GM23338 (cell line): ENCODE measurements around the gene PTPRE. TPM values are rescaled to one million over a fixed set of nuclear protein-coding genes. Genes with fewer than 3 reads are reported as not detected.

Experiments used
- EZH2 ChIP-seq: fragments of 200-600 bp; sonication (generic); IDR thresholded peaks from one replicate; pipeline ENCODE4 v1.8.0; 2017; ENCODE audit warnings: antibody characterized with exemption, mild to moderate bottlenecking, low read depth; ENCODE audit not compliant: unreplicated experiment
- EZH2phosphoT487 ChIP-seq: fragments of 200-600 bp; sonication (generic); IDR thresholded peaks from one replicate; pipeline ENCODE4 v1.8.1; 2018; ENCODE audit warnings: antibody characterized with exemption; ENCODE audit not compliant: unreplicated experiment
- NANOG ChIP-seq: IDR thresholded peaks from 2 replicates; pipeline ENCODE4 v1.6.1; 2016; ENCODE audit warnings: antibody characterized with exemption, borderline replicate concordance
- POLR2AphosphoS5 ChIP-seq: IDR thresholded peaks from 2 replicates; pipeline ENCODE4 v1.6.1; 2016; ENCODE audit warnings: antibody characterized with exemption, low read depth
- polyA plus RNA-seq: library from polyadenylated mRNA; unstranded; fragments of >200 nt; fragmentation: Nextera tagmentation; extraction: Ambion mirVana; gene quantifications from 2 replicates; pipeline ENCODE4 v1.2.1, GENCODE V29; 2016
- total RNA-seq: library from RNA; depleted of rRNA; stranded (reverse); fragments of >200 nt; shearing (Covaris generic); gene quantifications from 2 replicates; pipeline ENCODE4 v1.2.3, GENCODE V29; 2014
- TF ChIP-seq, protein P1 (sequence below): fragments of 250-450 bp; sonication (Bioruptor Pico); IDR thresholded peaks from 2 replicates; pipeline ENCODE4 v1.5.0; 2020; ENCODE audit warnings: mild to moderate bottlenecking, moderate library complexity
- TF ChIP-seq, protein P2 (sequence below): IDR thresholded peaks from 2 replicates; pipeline ENCODE4 v1.6.1; 2016; ENCODE audit warnings: antibody characterized with exemption
- TF ChIP-seq, protein P3 (sequence below), 2 experiments: fragments of 200-600 bp in 1 of 2; sonication (generic) in 1 of 2; conservative IDR thresholded peaks; 2 replicates each; pipeline versions ENCODE4 v1.5.1 to v1.6.1; 2016 to 2017; ENCODE audit warnings: antibody characterized with exemption in 2 of 2, low read depth in 2 of 2, mild to moderate bottlenecking in 2 of 2, moderate library complexity in 1 of 2

The PTPRE gene
- total and polyA plus RNA-seq, 2 experiments from 2014 or later: 0.34 to 0.42 TPM

DNA sequence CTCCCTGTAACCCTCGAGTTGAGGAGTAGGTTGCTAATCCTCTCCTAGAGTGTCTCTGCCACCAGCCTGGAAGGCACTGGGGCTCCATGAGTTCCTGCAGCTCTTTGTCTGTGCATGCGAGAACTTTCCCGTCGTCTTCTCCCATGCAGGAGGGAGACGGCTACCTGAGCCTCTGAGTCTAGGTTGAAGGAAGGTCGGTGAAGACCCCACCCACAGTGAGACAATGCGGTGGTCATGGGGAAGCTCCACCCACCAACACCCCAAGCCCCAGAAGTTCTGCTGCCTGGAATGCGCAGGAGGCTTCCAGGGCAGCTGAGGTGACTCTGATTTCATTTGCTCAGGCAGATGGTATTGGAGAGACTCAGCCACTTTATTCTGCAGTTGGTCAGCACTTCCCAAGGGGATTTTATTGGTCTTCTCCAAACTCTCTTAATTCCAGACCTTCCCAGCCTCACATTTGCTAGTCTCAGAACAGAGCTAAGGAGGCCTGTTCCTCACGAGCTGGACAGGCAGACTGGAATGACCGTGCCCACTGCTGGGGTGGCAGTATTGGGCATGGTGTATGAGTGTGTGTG lies 36.5 kb downstream of the PTPRE start (continued):
- TF ChIP-seq, protein P1, sequence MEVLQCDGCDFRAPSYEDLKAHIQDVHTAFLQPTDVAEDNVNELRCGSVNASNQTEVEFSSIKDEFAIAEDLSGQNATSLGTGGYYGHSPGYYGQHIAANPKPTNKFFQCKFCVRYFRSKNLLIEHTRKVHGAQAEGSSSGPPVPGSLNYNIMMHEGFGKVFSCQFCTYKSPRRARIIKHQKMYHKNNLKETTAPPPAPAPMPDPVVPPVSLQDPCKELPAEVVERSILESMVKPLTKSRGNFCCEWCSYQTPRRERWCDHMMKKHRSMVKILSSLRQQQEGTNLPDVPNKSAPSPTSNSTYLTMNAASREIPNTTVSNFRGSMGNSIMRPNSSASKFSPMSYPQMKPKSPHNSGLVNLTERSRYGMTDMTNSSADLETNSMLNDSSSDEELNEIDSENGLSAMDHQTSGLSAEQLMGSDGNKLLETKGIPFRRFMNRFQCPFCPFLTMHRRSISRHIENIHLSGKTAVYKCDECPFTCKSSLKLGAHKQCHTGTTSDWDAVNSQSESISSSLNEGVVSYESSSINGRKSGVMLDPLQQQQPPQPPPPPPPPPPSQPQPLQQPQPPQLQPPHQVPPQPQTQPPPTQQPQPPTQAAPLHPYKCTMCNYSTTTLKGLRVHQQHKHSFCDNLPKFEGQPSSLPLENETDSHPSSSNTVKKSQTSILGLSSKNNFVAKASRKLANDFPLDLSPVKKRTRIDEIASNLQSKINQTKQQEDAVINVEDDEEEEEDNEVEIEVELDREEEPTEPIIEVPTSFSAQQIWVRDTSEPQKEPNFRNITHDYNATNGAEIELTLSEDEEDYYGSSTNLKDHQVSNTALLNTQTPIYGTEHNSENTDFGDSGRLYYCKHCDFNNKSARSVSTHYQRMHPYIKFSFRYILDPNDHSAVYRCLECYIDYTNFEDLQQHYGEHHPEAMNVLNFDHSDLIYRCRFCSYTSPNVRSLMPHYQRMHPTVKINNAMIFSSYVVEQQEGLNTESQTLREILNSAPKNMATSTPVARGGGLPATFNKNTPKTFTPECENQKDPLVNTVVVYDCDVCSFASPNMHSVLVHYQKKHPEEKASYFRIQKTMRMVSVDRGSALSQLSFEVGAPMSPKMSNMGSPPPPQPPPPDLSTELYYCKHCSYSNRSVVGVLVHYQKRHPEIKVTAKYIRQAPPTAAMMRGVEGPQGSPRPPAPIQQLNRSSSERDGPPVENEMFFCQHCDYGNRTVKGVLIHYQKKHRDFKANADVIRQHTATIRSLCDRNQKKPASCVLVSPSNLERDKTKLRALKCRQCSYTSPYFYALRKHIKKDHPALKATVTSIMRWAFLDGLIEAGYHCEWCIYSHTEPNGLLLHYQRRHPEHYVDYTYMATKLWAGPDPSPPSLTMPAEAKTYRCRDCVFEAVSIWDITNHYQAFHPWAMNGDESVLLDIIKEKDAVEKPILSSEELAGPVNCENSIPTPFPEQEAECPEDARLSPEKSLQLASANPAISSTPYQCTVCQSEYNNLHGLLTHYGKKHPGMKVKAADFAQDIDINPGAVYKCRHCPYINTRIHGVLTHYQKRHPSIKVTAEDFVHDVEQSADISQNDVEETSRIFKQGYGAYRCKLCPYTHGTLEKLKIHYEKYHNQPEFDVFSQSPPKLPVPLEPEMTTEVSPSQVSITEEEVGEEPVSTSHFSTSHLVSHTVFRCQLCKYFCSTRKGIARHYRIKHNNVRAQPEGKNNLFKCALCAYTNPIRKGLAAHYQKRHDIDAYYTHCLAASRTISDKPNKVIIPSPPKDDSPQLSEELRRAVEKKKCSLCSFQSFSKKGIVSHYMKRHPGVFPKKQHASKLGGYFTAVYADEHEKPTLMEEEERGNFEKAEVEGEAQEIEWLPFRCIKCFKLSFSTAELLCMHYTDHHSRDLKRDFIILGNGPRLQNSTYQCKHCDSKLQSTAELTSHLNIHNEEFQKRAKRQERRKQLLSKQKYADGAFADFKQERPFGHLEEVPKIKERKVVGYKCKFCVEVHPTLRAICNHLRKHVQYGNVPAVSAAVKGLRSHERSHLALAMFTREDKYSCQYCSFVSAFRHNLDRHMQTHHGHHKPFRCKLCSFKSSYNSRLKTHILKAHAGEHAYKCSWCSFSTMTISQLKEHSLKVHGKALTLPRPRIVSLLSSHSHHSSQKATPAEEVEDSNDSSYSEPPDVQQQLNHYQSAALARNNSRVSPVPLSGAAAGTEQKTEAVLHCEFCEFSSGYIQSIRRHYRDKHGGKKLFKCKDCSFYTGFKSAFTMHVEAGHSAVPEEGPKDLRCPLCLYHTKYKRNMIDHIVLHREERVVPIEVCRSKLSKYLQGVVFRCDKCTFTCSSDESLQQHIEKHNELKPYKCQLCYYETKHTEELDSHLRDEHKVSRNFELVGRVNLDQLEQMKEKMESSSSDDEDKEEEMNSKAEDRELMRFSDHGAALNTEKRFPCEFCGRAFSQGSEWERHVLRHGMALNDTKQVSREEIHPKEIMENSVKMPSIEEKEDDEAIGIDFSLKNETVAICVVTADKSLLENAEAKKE (CRISPR knock-in tag): no peak
- TF ChIP-seq, protein P2, sequence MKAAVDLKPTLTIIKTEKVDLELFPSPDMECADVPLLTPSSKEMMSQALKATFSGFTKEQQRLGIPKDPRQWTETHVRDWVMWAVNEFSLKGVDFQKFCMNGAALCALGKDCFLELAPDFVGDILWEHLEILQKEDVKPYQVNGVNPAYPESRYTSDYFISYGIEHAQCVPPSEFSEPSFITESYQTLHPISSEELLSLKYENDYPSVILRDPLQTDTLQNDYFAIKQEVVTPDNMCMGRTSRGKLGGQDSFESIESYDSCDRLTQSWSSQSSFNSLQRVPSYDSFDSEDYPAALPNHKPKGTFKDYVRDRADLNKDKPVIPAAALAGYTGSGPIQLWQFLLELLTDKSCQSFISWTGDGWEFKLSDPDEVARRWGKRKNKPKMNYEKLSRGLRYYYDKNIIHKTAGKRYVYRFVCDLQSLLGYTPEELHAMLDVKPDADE: no peak
- TF ChIP-seq NANOG (no peak), EZH2phosphoT487 (no peak), EZH2 (no peak), POLR2AphosphoS5 (no peak)
- TF ChIP-seq, protein P3, sequence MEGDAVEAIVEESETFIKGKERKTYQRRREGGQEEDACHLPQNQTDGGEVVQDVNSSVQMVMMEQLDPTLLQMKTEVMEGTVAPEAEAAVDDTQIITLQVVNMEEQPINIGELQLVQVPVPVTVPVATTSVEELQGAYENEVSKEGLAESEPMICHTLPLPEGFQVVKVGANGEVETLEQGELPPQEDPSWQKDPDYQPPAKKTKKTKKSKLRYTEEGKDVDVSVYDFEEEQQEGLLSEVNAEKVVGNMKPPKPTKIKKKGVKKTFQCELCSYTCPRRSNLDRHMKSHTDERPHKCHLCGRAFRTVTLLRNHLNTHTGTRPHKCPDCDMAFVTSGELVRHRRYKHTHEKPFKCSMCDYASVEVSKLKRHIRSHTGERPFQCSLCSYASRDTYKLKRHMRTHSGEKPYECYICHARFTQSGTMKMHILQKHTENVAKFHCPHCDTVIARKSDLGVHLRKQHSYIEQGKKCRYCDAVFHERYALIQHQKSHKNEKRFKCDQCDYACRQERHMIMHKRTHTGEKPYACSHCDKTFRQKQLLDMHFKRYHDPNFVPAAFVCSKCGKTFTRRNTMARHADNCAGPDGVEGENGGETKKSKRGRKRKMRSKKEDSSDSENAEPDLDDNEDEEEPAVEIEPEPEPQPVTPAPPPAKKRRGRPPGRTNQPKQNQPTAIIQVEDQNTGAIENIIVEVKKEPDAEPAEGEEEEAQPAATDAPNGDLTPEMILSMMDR (conservative IDR thresholded peaks at IDR 0.05; ENCODE audit: low read depth in 2 of 2): no peak
